SU-DHL-6 (cell line): ENCODE measurements around the gene ST8SIA4.

Experiments used
- H2AFZ ChIP-seq: fragments of 200-600 bp; sonication (generic); 2 replicates; pipeline ENCODE4 v1.6.1; 2014; ENCODE audit warnings: low read depth, mild to moderate bottlenecking, moderate library complexity, mixed read lengths, antibody characterized with exemption, low read length; ENCODE audit not compliant: severe bottlenecking
- H3F3A ChIP-seq: fragments of 200-600 bp; shearing (Covaris generic); 2 replicates; pipeline ENCODE4 v1.6.0; 2016; ENCODE audit warnings: antibody characterized with exemption, mild to moderate bottlenecking; ENCODE audit not compliant: insufficient read depth
- H3K27ac ChIP-seq: fragments of 200-600 bp; sonication (generic); 2 replicates; pipeline ENCODE4 v1.5.1; 2016; ENCODE audit warnings: low read depth, mild to moderate bottlenecking, low read length, moderate library complexity, mixed read lengths
- H3K27me3 ChIP-seq: fragments of 200-600 bp; sonication (generic), shearing (Covaris generic); 2 replicates; pipeline ENCODE4 v1.6.0; 2014; ENCODE audit warnings: mild to moderate bottlenecking, low read length
- H3K36me3 ChIP-seq: fragments of 200-600 bp; sonication (generic); 2 replicates; pipeline ENCODE4 v1.6.1; 2014; ENCODE audit warnings: mild to moderate bottlenecking, low read length, mixed read lengths
- H3K4me2 ChIP-seq: fragments of 300-600, 200-600 bp; shearing (Covaris generic), sonication (generic); 2 replicates; pipeline ENCODE4 v1.6.0; 2014; ENCODE audit warnings: low read length, low read depth, mild to moderate bottlenecking; ENCODE audit not compliant: poor library complexity, severe bottlenecking
- H3K4me3 ChIP-seq: fragments of 200-600 bp; sonication (generic); 2 replicates; pipeline ENCODE4 v1.5.1; 2014; ENCODE audit warnings: antibody characterized with exemption, low read length, mild to moderate bottlenecking, mixed read lengths; ENCODE audit not compliant: insufficient read depth, poor library complexity, severe bottlenecking
- H3K79me2 ChIP-seq: fragments of 200-600 bp; sonication (generic); 2 replicates; pipeline ENCODE4 v1.6.1; 2014; ENCODE audit warnings: mild to moderate bottlenecking, low read length, moderate library complexity; ENCODE audit not compliant: insufficient read depth
- H3K9ac ChIP-seq: fragments of 200-600 bp; sonication (generic); 2 replicates; pipeline ENCODE4 v1.7.0; 2014; ENCODE audit warnings: mild to moderate bottlenecking, low read length
- H3K9me2 ChIP-seq: fragments of 200-600 bp; sonication (generic); replicated peaks from 2 replicates; pipeline ENCODE4 v1.6.1; 2014; ENCODE audit warnings: low read length; ENCODE audit not compliant: insufficient read depth
- H3K9me3 ChIP-seq: fragments of 200-600 bp; sonication (generic); 2 replicates; pipeline ENCODE4 v1.6.1; 2014; ENCODE audit warnings: low read length, mixed read lengths; ENCODE audit not compliant: insufficient read depth
- H4K20me1 ChIP-seq: fragments of 200-600 bp; sonication (generic); 2 replicates; pipeline ENCODE4 v1.6.1; 2014; ENCODE audit warnings: low read depth, mild to moderate bottlenecking, antibody characterized with exemption, low read length, moderate library complexity, mixed read lengths
- EZH2phosphoT487 ChIP-seq: fragments of 200-600 bp; sonication (generic), shearing (Covaris generic); conservative IDR thresholded peaks from 2 replicates; pipeline ENCODE4 v1.6.1; 2018; ENCODE audit warnings: mild to moderate bottlenecking, antibody characterized with exemption, low read length, moderate library complexity, mixed read lengths
- TF ChIP-seq, protein P1 (sequence below): fragments of 200-600 bp; sonication (generic); IDR thresholded peaks from one replicate; pipeline ENCODE4 v1.5.1; 2017; ENCODE audit warnings: antibody characterized with exemption, mild to moderate bottlenecking, low read length, moderate library complexity; ENCODE audit not compliant: insufficient read depth, poor library complexity, severe bottlenecking

The ST8SIA4 gene

DNA sequence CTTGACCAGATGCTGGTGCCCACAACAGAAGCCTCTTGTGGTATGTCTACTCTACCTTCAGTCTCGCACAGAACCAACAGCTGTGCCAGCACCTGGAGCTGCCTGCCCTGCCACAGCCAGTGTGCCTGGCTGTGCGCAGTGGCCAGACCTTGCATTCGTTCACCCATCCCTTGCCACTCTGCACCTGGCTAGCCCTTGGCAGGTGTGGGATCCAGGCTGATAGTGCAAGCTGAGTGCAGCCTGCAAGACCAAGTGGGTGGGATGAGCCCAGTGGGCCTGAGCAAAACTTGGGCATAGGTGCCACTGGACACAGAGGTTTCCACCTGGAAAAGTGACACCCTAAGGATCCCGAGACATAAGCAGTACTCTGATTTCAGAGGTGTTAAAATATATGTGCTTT lies 108.2 kb downstream of the ST8SIA4 start:
- no peak for TF ChIP-seq EZH2phosphoT487
- TF ChIP-seq, protein P1, sequence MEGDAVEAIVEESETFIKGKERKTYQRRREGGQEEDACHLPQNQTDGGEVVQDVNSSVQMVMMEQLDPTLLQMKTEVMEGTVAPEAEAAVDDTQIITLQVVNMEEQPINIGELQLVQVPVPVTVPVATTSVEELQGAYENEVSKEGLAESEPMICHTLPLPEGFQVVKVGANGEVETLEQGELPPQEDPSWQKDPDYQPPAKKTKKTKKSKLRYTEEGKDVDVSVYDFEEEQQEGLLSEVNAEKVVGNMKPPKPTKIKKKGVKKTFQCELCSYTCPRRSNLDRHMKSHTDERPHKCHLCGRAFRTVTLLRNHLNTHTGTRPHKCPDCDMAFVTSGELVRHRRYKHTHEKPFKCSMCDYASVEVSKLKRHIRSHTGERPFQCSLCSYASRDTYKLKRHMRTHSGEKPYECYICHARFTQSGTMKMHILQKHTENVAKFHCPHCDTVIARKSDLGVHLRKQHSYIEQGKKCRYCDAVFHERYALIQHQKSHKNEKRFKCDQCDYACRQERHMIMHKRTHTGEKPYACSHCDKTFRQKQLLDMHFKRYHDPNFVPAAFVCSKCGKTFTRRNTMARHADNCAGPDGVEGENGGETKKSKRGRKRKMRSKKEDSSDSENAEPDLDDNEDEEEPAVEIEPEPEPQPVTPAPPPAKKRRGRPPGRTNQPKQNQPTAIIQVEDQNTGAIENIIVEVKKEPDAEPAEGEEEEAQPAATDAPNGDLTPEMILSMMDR: no peak
- Histone ChIP-seq H3K27me3 (no peaks in the 10 kb centered on the region), H3K79me2 (no peaks in the 10 kb centered on the region), H3K27ac (no peak overlapping the region), H3K9ac (no peak overlapping the region), H3K36me3 (no peaks in the 10 kb centered on the region; the same call in 1 of the 2 replicates), H3F3A (peaks cover 10% of the 10 kb centered on the region), H2AFZ (no peak overlapping the region), H3K9me2 (no peaks in the 10 kb centered on the region), H3K9me3 (peaks cover 23% of the 10 kb centered on the region; the same call in 1 of the 2 replicates), H4K20me1 (no peaks in the 10 kb centered on the region), H3K4me2 (no peak overlapping the region), H3K4me3 (no peak overlapping the region)

DNA sequence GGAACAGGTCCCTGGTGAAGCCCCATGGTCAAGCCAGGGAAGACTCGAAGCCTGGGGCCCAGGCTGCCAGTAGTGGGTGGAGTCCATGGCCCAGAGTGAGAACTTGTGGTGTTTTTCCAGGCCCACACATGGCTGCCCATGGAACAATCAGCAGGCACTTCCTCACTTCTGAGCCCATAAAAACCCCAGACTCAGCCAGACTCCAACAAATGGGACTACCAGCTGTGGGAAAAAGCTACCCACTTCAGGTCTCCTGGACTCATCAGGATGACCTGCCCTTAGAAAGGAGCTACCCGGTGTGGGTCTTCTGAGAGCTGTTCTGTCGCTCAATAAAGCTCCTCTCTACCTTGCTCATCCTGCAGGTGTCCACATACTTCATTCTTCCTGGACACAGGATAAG lies 108.9 kb downstream of the ST8SIA4 start:
- H3F3A ChIP-seq: peaks cover 14% of the 10 kb centered on the region
- H4K20me1 ChIP-seq: no peaks in the 10 kb centered on the region
- no peaks in the 10 kb centered on the region for H3K79me2 ChIP-seq
- no peaks in the 10 kb centered on the region; the same call in 1 of the 2 replicates for H3K36me3 ChIP-seq
- H3K27ac ChIP-seq: no peak overlapping the region
- H3K9ac ChIP-seq: no peak overlapping the region
- TF ChIP-seq, protein P1: no peak
- no peak for TF ChIP-seq EZH2phosphoT487
- H3K4me2 ChIP-seq: no peak overlapping the region
- no peak overlapping the region for H3K4me3 ChIP-seq
- H3K27me3 ChIP-seq: no peaks in the 10 kb centered on the region
- no peak overlapping the region for H2AFZ ChIP-seq
- no peaks in the 10 kb centered on the region for H3K9me2 ChIP-seq
- peaks cover 23% of the 10 kb centered on the region; the same call in 1 of the 2 replicates for H3K9me3 ChIP-seq

DNA sequence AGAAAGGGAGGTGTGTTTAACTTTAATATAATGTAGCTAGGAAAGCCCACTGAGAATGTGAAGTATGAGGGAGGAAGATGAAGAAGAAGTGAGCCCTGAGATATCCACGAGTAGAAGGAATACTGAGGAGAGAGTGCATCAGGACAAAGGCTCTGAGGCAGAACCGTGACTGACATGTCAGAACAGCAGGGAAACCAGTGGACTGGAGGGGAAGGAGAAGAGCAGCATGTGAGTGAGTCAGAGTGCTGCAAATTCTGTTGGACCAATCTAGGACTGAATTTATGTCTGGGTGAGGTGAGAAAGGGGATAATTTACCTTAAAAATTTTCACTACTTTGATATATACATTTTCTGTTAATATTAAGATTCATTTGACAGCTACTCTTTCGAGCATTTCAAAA lies 110.3 kb downstream of the ST8SIA4 start:
- no peak overlapping the region for H3K4me2 ChIP-seq
- no peak overlapping the region for H3K27ac ChIP-seq
- H2AFZ ChIP-seq: no peak overlapping the region

More for the DNA sequence above, 110.3 kb downstream of the ST8SIA4 start:
- H3K27me3 ChIP-seq: no peaks in the 10 kb centered on the region
- no peaks in the 10 kb centered on the region for H3K9me2 ChIP-seq
- no peaks in the 10 kb centered on the region for H4K20me1 ChIP-seq
- TF ChIP-seq, protein P1: no peak
- no peak for TF ChIP-seq EZH2phosphoT487
- no peaks in the 10 kb centered on the region for H3K79me2 ChIP-seq
- H3K9me3 ChIP-seq: peaks cover 23% of the 10 kb centered on the region; the same call in 1 of the 2 replicates
- no peak overlapping the region for H3K9ac ChIP-seq
- H3F3A ChIP-seq: peaks cover 28% of the 10 kb centered on the region
- no peak overlapping the region for H3K4me3 ChIP-seq
- no peaks in the 10 kb centered on the region; the same call in 1 of the 2 replicates for H3K36me3 ChIP-seq
